Transverse colon (tissue), 4 donors: Measurements from ENCODE around the gene OSBPL2. TPM values are rescaled to one million over a fixed set of nuclear protein-coding genes. Genes with fewer than 3 reads are reported as not detected.

ENCODE experiments used
- DNase-seq: peaks from one replicate; pipeline ENCODE4 v3.0.0-alpha.2; 2019
- H3K27ac ChIP-seq, 4 donors: fragments of 200-600 bp; sonication (generic); 2 replicates each; pipeline ENCODE4 v1.5.1; 2016 to 2018; ENCODE audit warnings: inconsistent platforms in 4 of 4
- H3K27me3 ChIP-seq: fragments of 200-600 bp; sonication (generic); 2 replicates; pipeline ENCODE4 v1.5.1; 2017; ENCODE audit warnings: inconsistent platforms
- H3K36me3 ChIP-seq, 4 donors: fragments of 200-600 bp; sonication (generic); 2 replicates each; pipeline ENCODE4 v1.5.1; 2017 to 2019; ENCODE audit warnings: inconsistent platforms in 4 of 4
- H3K4me1 ChIP-seq, 4 donors: fragments of 200-600 bp; sonication (generic); 2 replicates each; pipeline ENCODE4 v1.5.1; 2017 to 2020; ENCODE audit warnings: inconsistent platforms in 4 of 4
- H3K4me3 ChIP-seq, 4 donors: fragments of 200-600 bp; sonication (generic); 1 replicate in 1 of 4; 2 replicates in 3 of 4; pipeline versions ENCODE4 v1.5.1 to v1.6.1; 2017 to 2019; ENCODE audit warnings: inconsistent platforms in 4 of 4
- H3K9me3 ChIP-seq, 2 donors: fragments of 200-600 bp; sonication (generic); 2 replicates each; pipeline ENCODE4 v1.5.1; 2017 to 2019; ENCODE audit warnings: inconsistent platforms in 2 of 2
- CTCF ChIP-seq, 5 experiments: fragments of 200-600 bp in 3 of 5; fragments of 450-650 bp in 2 of 5; sonication (generic) in 3 of 5; IDR thresholded peaks; 1 replicate in 2 of 5; 2 replicates in 3 of 5; pipeline ENCODE4 v1.5.1; 2016 to 2017; ENCODE audit warnings: antibody characterized with exemption in 5 of 5, inconsistent platforms in 3 of 5, mild to moderate bottlenecking in 2 of 5, moderate library complexity in 1 of 5
- EP300 ChIP-seq: sonication (generic); formaldehyde crosslinking; IDR thresholded peaks from one replicate; pipeline ENCODE4 v1.6.1; 2017; ENCODE audit warnings: antibody characterized with exemption, low read depth
- POLR2A ChIP-seq: fragments of 450-650 bp; IDR thresholded peaks from one replicate; pipeline ENCODE4 v1.6.1; 2016; ENCODE audit warnings: antibody characterized with exemption, mild to moderate bottlenecking, moderate library complexity
- POLR2AphosphoS5 ChIP-seq, 3 donors: sonication (generic); formaldehyde crosslinking; IDR thresholded peaks; one replicate each; pipeline ENCODE4 v1.6.1; 2016; ENCODE audit warnings: antibody characterized with exemption in 3 of 3
- WGBS, 2 donors: methylation state at CpG; one replicate each; pipeline ENCODE4 v1.1.5; 2018; ENCODE audit warnings: low coverage in 1 of 2; 5-methylcytosine and 5-hydroxymethylcytosine counted together
- in situ Hi-C, 4 donors: fragments of 200-750 bp; cut with MboI; loops; one replicate each; pipeline versions ENCODE4 v1.15.0 to v1.15.1; 2017; ENCODE audit warnings: low sequenced_read_pairs in 3 of 4, low pct_ligation_motif_present in 1 of 4, low pct_unique_long_range_greater_than_20kb in 1 of 4
- intact Hi-C: fragments of 100-400 bp; cut with DNase I; formaldehyde crosslinking; loops from one replicate; pipeline ENCODE4 v1.15.1; 2023; ENCODE audit warnings: low total_unique reads
- total RNA-seq, 4 donors: library from RNA; depleted of rRNA; stranded (reverse); fragments of >200 nt; gene quantifications; one replicate each; pipeline ENCODE4 v1.1.0, GENCODE V29; 2016

OSBPL2 gene
- total RNA-seq, 4 donors from 2014 or later = 36.2 to 101 (median 73.3) TPM

GRCh38 chr20:62325172-62325905 is 87.0 kb downstream of the OSBPL2 start:
- TF ChIP-seq EP300 (no peak), CTCF (IDR thresholded peaks at IDR 0.05) (no peak), POLR2AphosphoS5 (IDR thresholded peaks at IDR 0.05) (no peak), POLR2A (no peak)
- Histone ChIP-seq H3K9me3 (no peaks in the 10 kb centered on the region), H3K36me3 (no peaks in the 10 kb centered on the region), H3K27ac (no peak overlapping the region), H3K27me3 (no peaks in the 10 kb centered on the region), H3K4me1 (no peaks in the 10 kb centered on the region), H3K4me3 (no peak overlapping the region)
- WGBS, 2 donors = 89 to 91% methylated on average over 1 to 14 of the region's 14 CpGs
- intact Hi-C loops (no loop called here), in situ Hi-C loops (no loop called here)
- no peak for DNase-seq

GRCh38 chr20:62326559-62326958 is 88.2 kb downstream of the OSBPL2 start:
- Histone ChIP-seq H3K36me3 (no peaks in the 10 kb centered on the region), H3K4me1 (no peaks in the 10 kb centered on the region), H3K9me3 (no peaks in the 10 kb centered on the region), H3K4me3 (no peak overlapping the region), H3K27ac (no peak overlapping the region), H3K27me3 (no peaks in the 10 kb centered on the region)
- in situ Hi-C loops = no loop called here
- intact Hi-C loops = no loop called here
- no peak for DNase-seq
- no peak for TF ChIP-seq POLR2A
- no peak for TF ChIP-seq EP300
- no peak for TF ChIP-seq CTCF (IDR thresholded peaks at IDR 0.05)
- TF ChIP-seq POLR2AphosphoS5 (IDR thresholded peaks at IDR 0.05) = no peak
- 93% methylated on average over 6 of the region's 14 CpGs; no CpG with 5 or more reads in 1 of the 2 donors for WGBS, 2 donors

- no peak overlapping the region for H3K27ac ChIP-seq
- TF ChIP-seq CTCF (IDR thresholded peaks at IDR 0.05) = no peak
- no peak for TF ChIP-seq POLR2A
- TF ChIP-seq POLR2AphosphoS5 (IDR thresholded peaks at IDR 0.05) = no peak
- no peak for TF ChIP-seq EP300
- no peaks in the 10 kb centered on the region for H3K4me1 ChIP-seq
- intact Hi-C loops = no loop called here
- in situ Hi-C loops = no loop called here
- H3K4me3 ChIP-seq = no peak overlapping the region
- no peaks in the 10 kb centered on the region for H3K36me3 ChIP-seq
- no peaks in the 10 kb centered on the region for H3K27me3 ChIP-seq
- no peaks in the 10 kb centered on the region for H3K9me3 ChIP-seq
- 84% methylated on average over 27 of the region's 30 CpGs; no CpG with 5 or more reads in 1 of the 2 donors for WGBS, 2 donors
- DNase-seq = no peak
Measured at GRCh38 chr20:62326959-62327725, 88.8 kb downstream of the OSBPL2 start.

- no peaks in the 10 kb centered on the region for H3K36me3 ChIP-seq
- in situ Hi-C loops = no loop called here
- no peak overlapping the region for H3K4me3 ChIP-seq
- intact Hi-C loops = no loop called here
- no peak for DNase-seq
- H3K9me3 ChIP-seq = no peaks in the 10 kb centered on the region
- H3K4me1 ChIP-seq = no peaks in the 10 kb centered on the region
- 90% methylated on average over 22 of the region's 33 CpGs; no CpG with 5 or more reads in 1 of the 2 donors for WGBS, 2 donors
- H3K27me3 ChIP-seq = no peaks in the 10 kb centered on the region
- no peak overlapping the region for H3K27ac ChIP-seq
- TF ChIP-seq CTCF (IDR thresholded peaks at IDR 0.05) (no peak), POLR2AphosphoS5 (IDR thresholded peaks at IDR 0.05) (no peak), EP300 (no peak), POLR2A (no peak)
Measured at GRCh38 chr20:62327726-62328495, 89.6 kb downstream of the OSBPL2 start.
